ENCODE data around the gene SEPSECS.

Gene SEPSECS

GRCh38 chr4:25113915-25114904 is 46.0 kb downstream of the SEPSECS start:
- in situ Hi-C loops (cut with HindIII; ENCODE audit: low pct_ligation_motif_present, low pct_unique_long_range_greater_than_20kb, low sequenced_read_pairs) = no loop called here
- peak; percentile 10 for DNase-seq

- no peak for DNase-seq
- in situ Hi-C loops (cut with HindIII; ENCODE audit: low pct_ligation_motif_present, low pct_unique_long_range_greater_than_20kb, low sequenced_read_pairs) = no loop called here
Observed at GRCh38 chr4:25112995-25113380, 47.3 kb downstream of the SEPSECS start.

- DNase-seq = no peak
Observed at GRCh38 chr4:25112366-25112994, 47.8 kb downstream of the SEPSECS start.

GRCh38 chr4:25111648-25112196 is 48.5 kb downstream of the SEPSECS start:
- no peak for DNase-seq
- in situ Hi-C loops (cut with HindIII; ENCODE audit: low pct_ligation_motif_present, low pct_unique_long_range_greater_than_20kb, low sequenced_read_pairs) = no loop called here

More at GRCh38 chr4:25112366-25112994, 47.8 kb downstream of the SEPSECS start:
- in situ Hi-C loops (cut with HindIII; ENCODE audit: low pct_ligation_motif_present, low pct_unique_long_range_greater_than_20kb, low sequenced_read_pairs) = no loop called here

- in situ Hi-C loops (cut with HindIII; ENCODE audit: low pct_ligation_motif_present, low pct_unique_long_range_greater_than_20kb, low sequenced_read_pairs) = no loop called here
- DNase-seq = no peak
Observed at GRCh38 chr4:25110527-25111329, 49.5 kb downstream of the SEPSECS start.

GRCh38 chr4:25109511-25109910 is 50.7 kb downstream of the SEPSECS start:
- DNase-seq = no peak
- in situ Hi-C loops (cut with HindIII; ENCODE audit: low pct_ligation_motif_present, low pct_unique_long_range_greater_than_20kb, low sequenced_read_pairs) = no loop called here

GRCh38 chr4:25108556-25108955 is 51.7 kb downstream of the SEPSECS start:
- no peak for DNase-seq
- in situ Hi-C loops (cut with HindIII; ENCODE audit: low pct_ligation_motif_present, low pct_unique_long_range_greater_than_20kb, low sequenced_read_pairs) = no loop called here

- in situ Hi-C loops (cut with HindIII; ENCODE audit: low pct_ligation_motif_present, low pct_unique_long_range_greater_than_20kb, low sequenced_read_pairs) = no loop called here
- DNase-seq = no peak
Observed at GRCh38 chr4:25107827-25108516, 52.3 kb downstream of the SEPSECS start.

GRCh38 chr4:25106363-25107151 is 53.7 kb downstream of the SEPSECS start:
- DNase-seq = no peak
- in situ Hi-C loops (cut with HindIII; ENCODE audit: low pct_ligation_motif_present, low pct_unique_long_range_greater_than_20kb, low sequenced_read_pairs) = no loop called here

GRCh38 chr4:25104591-25104990 is 55.7 kb downstream of the SEPSECS start:
- no peak for DNase-seq
- in situ Hi-C loops (cut with HindIII; ENCODE audit: low pct_ligation_motif_present, low pct_unique_long_range_greater_than_20kb, low sequenced_read_pairs) = no loop called here

- no peak for DNase-seq
- in situ Hi-C loops (cut with HindIII; ENCODE audit: low pct_ligation_motif_present, low pct_unique_long_range_greater_than_20kb, low sequenced_read_pairs) = no loop called here
Observed at GRCh38 chr4:25103418-25103817, 56.8 kb downstream of the SEPSECS start.

GRCh38 chr4:25101836-25102235 is 58.4 kb downstream of the SEPSECS start:
- no peak for DNase-seq
- in situ Hi-C loops (cut with HindIII; ENCODE audit: low pct_ligation_motif_present, low pct_unique_long_range_greater_than_20kb, low sequenced_read_pairs) = no loop called here

GRCh38 chr4:25100710-25101109 is 59.5 kb downstream of the SEPSECS start:
- DNase-seq = no peak
- in situ Hi-C loops (cut with HindIII; ENCODE audit: low pct_ligation_motif_present, low pct_unique_long_range_greater_than_20kb, low sequenced_read_pairs) = no loop called here

GRCh38 chr4:25100021-25100555 is 60.2 kb downstream of the SEPSECS start:
- no peak for DNase-seq
- in situ Hi-C loops (cut with HindIII; ENCODE audit: low pct_ligation_motif_present, low pct_unique_long_range_greater_than_20kb, low sequenced_read_pairs) = no loop called here

GRCh38 chr4:25098964-25099891 is 61.0 kb downstream of the SEPSECS start:
- DNase-seq = no peak
- in situ Hi-C loops (cut with HindIII; ENCODE audit: low pct_ligation_motif_present, low pct_unique_long_range_greater_than_20kb, low sequenced_read_pairs) = no loop called here

GRCh38 chr4:25096981-25097443 is 63.2 kb downstream of the SEPSECS start:
- DNase-seq = no peak
- in situ Hi-C loops (cut with HindIII; ENCODE audit: low pct_ligation_motif_present, low pct_unique_long_range_greater_than_20kb, low sequenced_read_pairs) = no loop called here

Measured in ACHN (cell line).